Fibroblast of skin of left biceps (primary cell): ENCODE results near the gene HEY2.
A peak's percentile ranks its signal among the peaks of the same experiment; 100 is the strongest.
"Not testable (repeated sequence)": the region's sequence is repeated elsewhere in the genome, so short reads cannot be mapped to it uniquely, and the experiment has no call there.

ENCODE experiments used
- DNase-seq, 2 experiments: peaks; one replicate each; pipeline ENCODE4 v3.0.0-alpha.2; 2013; ENCODE audit warnings: low read depth in 2 of 2

HEY2 gene

DNA sequence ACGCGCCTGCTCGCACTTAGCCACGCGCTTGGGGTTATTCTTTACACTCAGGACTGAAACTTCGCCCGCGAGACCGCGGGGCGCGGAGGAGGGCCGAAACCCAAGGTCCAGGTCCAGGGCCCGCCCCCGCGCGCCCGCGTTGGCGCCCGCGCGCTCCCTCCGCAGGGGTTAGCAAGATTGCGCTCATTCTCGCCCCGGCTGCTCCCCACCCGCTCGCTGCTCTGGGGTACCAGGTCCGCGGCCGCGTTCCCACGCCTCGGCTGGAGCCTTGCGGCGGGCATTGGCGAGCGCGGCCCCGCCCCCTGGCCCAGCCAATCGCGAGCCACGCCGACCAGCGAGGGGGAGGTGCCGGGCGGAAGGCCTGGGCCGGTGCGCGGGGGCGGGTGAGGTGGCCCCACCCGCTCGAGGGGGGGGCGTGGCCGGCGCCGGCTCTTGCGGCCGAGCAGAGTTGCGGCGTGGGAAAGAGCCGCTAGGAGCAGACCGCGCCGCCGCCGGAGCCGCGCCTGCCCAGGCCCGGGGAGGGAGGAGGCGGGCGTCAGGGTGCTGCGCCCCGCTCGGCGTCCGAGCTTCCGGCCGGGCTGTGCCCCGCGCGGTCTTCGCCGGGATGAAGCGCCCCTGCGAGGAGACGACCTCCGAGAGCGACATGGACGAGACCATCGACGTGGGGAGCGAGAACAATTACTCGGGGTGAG is at the start of gene HEY2:
Gene HEY2 (plus strand): TSS at position 460 of the 692 bp plus-strand sequence. CDS start 145 bp downstream, at position 605.
- DNase-seq = peak; percentile 52 to 71

DNA sequence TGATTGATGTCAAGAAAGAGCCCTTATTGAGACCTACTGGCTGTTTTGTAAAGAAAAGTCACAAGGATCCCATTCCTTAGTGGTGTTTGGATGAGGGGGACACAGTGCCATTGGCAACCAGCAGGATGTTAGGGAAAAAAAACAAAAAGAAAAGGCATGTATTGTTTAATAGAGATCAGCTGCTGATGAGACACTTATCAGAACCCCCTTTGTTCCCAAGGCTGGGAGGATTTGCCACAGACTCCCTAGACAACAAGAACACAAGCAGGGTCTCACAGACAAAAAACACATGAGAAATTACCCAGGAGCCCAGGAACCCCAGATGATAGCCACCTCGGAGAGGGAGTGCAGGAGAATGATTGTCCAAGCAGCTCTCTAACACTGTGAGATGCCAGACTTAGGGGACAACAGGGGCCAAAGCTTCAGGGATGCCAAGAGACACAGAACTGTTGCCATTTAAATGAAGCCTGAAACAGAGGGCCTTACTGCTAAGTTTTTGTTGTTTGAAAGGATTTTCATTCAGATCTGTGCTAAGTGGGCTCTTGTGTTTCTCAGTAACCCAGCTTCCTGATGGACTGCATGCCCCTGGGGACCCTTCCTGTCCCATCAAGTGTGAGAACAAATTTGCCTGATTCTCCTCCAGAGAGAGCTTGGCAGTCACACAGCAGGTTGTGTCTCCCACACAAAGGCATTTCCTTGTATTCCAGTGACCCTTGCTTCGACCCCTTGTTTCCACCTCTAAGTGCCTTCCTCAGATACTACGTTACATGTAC is 48.7 kb upstream of the HEY2 start:
- DNase-seq = no peak

DNA sequence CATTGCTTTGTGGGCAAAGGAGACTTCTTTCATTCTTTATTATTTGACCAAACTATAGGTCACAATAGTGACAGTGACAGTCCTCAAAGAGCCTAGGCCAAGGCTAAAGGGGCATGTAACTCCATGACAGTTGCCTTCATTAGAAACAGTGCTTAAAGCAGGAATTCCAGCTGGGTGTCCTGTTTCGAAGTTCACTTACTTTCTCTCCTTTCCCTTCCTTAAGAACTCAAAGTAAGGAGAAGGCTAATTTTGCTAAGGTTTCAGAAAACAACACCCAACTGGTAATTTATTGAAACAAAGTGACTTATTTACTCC is 48.1 kb upstream of the HEY2 start:
- no peak for DNase-seq

DNA sequence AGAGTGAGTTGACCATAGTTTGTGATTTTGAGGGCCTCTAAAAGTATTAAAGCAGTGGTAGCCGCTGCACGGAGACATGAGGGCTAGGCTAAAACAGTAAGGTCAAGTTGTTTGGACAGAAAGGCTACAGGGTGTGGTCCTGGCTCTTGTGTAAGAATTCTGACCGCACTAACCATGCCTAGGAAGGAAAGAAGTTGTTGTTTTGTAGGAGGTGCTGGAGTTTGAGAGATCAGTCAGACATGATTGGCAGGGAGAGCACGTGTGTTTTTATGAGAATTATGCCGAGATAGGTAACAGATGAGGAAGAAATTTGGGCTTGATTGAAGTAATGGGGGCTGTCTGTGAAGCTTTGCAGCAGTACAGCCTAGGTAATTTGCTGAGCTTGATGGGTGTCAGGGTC is 45.5 kb upstream of the HEY2 start:
- DNase-seq = not testable (repeated sequence)

DNA sequence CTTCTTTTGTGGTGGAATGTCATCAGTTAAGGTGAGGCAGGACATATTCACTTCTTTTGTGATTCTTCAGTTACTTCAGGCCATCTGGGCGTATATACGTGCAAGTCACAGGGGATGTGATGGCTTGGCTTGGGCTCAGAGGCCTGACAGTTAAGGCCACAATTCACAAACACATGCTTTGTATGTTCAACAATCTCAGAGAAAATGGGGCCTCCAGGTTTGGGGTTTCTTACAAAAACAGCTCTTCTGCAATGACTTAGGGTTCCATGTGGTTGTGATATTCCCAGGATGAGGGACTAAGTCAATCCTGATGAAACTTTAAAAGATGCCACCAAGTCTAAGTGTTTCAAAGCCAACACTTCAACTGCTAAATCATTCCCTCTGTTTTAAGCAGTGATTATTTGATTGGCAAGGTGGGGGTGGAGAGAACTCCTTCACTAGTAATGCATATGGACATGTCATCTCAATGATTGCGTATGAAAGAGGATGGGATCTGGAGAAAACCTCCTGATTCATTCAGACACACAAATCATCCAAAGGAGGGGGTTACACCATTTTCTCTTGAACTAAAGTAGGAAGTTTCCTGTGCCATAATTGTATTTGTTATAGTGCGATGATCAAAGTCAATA is 41.7 kb upstream of the HEY2 start:
- DNase-seq = no peak

DNA sequence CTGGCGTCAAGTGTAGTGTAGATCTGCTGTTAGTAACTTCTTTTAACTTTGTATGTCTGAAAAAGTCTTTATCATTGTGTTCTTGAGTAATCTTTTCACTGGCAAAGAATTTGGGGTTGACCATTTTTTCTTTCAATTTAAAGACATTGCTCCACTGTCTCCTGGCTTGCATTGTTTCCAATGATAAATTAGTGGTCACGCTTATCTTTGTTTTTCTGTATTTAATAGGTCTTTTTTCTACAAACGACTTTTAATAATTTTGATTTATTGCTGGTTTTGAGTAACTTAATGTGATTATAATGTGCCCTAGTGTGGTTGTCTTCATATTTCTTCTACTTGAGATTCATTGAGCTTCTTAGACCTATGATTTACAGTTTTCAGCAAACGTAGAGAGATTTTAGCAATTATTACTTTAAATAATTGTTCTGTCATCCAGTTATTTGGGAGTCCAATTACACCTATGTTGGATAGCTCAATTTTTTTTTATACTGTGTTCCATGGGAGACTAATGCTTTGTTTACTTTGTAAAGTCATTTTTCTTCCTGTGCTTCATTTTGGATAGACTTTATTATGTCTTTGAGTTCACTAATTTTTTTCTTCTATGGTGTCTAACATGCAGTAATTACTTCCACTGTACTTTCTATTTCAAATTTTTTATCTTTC is 38.3 kb upstream of the HEY2 start:
- DNase-seq = no peak

DNA sequence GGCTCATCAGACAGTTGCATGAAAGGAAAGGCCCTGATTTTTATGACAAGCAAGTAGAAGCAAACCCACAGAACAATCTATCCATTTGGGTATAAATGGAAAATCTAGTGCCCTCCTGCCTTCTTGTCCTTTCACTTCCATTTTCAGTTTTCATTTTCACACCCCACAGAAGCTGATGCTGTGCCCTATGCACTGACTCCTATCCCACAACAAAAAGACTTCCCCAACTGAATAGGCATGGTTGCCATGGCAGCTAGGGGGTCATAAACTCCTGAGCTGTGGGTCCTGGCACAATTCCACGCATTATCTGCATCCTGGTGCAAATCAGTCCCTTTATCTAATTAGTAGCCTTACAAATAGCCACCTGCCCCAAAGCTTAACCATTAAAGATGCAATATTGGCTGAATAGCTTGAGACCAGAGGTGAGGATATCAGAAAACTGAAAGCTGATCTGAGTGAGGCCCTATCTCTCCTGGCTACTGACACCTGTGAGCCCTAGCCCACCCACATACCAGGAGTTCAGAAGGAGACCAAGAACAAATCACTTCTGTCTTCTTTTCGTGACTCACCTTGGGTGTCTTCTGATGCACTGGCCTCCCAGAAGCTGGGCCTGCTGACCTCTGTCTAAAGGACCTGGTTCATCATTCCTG is 34.9 kb upstream of the HEY2 start:
- DNase-seq = no peak

DNA sequence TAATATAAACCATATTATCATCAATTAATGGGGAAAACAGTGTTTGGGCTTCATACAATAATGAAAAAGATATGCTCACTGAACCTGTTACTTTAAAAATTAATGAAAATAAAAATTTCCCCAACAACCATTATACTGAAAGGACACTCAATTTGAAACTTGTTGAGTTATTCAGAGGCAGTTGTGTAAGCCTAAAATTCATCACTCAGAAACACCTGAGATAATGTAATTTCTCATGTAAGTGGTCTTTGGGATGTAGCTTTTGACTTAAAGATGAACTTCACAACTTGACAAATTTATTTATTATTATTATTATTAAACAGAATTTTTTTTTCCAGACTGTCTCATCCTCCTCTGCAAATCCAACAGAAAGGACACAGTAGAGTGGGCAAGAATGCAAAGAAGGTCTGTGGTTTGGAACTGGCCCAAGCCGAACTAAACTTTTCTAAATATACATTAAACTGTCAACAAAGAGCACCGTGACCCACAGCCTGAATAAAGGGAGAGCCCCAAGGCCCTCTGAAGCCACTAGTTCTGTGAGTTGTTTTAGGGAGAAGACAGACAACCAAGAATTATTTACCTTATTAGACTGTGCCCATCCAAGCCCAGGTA is 32.2 kb upstream of the HEY2 start:
- DNase-seq = no peak

DNA sequence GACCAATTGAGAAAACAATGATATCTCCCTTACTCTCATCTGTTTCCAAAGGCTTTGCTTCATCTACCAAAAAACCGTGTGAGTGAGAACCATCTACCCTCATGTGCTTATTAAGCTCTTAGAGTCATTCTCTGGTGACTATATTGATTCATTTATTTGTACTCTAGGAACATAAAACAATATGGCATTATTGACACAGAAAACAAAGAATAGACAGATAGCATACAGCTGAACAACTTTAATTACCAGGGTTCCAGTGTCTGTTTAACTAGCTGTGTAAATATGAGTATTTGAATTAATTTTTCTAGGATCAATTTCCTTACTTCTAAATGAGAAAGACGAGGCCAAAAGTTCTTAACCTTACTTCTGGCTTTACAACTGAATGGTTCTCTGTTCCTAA is 31.3 kb upstream of the HEY2 start:
- no peak for DNase-seq

DNA sequence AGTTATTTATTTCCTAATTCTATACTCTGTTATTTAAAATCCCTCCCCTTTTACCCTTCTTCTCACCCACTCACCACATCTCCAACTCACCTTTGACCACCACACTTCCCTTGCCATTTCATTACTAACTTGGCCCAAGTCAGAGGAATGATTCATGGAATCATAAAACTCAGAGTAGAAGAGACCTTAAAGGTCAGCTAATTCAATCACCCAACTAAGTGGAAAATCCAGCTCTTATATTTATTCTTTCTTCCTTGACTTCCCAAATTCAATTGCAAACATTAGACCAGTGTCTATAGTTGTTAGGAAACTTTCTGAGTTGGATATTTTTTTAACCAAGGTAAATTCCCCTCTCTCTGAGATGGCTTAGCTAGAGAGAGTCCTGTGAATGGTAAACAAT is 26.5 kb upstream of the HEY2 start:
- no peak for DNase-seq

DNA sequence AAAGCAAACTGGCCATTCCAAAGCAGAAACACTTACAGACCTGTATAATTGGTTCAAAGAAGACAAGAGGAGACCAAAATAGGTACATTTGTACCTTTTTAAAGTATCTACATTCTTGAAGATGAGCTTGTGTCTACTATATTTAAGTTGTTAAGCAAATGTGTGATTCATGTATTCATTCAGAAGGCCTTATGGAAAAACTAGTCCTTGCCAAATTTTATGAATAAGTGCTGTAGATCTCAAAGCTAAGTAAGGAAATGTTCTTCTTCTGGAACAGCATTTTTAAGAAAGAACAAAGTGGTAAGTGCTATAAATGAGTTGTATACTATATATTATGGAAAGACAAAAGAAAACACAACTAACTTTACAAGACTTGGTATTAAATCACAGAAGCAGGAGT is 22.2 kb upstream of the HEY2 start:
- no peak for DNase-seq

DNA sequence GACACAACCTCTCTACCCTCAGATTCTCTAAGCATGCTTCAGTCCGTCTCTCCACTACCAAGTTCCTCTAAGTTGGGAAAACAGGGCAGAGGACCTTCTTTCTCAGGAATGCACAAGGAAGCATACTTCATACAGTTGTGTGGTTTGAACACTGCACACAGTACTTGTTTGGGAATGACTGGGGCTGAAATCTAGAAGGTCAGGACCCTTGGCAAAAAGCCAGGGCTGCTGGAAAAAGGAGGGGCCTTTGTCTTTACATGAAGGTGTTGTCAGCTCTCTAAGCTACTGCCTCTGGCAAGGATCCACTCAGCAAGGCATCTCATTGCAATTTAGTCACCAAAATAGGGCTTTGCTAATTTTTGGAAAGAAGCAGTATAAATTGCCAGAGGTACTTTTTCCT is 20.7 kb upstream of the HEY2 start:
- no peak for DNase-seq

DNA sequence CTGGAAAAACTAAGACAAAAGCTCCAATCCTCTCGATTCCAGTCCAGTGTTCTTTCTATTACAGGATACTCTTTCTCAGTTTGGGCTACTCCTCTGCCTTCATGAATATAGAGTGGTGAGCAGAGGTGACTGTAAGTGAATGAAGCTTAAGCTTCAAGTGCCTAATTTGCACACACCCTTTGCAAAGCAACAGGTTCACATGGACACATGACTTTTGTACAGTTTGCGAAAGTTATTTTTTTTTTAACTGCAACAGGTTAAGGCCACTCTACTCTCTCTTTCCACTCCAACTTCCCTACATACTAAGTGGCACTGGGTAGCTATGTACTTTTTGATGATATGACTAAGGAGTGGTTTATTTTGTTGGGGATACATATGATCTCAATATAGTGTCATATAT is 19.4 kb upstream of the HEY2 start:
- DNase-seq = no peak

DNA sequence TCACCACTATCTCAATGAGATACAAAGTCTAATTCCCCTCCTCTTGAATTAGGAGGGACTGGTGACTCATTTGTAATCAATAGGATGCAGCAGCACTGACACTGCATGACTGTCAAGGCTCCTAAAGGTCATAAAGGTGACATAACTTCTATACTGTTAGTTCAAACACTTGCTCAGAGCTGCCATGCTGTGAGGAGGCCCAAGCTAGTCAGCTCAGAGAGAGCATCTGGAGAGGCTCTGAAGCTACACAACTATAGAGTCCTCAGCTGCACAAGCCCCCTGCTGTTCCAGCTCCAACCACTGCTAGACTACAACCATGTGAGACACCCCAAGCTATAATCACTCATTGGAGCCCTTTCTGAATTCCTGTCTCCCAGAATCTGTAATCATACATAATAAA is 17.0 kb upstream of the HEY2 start:
- no peak for DNase-seq

DNA sequence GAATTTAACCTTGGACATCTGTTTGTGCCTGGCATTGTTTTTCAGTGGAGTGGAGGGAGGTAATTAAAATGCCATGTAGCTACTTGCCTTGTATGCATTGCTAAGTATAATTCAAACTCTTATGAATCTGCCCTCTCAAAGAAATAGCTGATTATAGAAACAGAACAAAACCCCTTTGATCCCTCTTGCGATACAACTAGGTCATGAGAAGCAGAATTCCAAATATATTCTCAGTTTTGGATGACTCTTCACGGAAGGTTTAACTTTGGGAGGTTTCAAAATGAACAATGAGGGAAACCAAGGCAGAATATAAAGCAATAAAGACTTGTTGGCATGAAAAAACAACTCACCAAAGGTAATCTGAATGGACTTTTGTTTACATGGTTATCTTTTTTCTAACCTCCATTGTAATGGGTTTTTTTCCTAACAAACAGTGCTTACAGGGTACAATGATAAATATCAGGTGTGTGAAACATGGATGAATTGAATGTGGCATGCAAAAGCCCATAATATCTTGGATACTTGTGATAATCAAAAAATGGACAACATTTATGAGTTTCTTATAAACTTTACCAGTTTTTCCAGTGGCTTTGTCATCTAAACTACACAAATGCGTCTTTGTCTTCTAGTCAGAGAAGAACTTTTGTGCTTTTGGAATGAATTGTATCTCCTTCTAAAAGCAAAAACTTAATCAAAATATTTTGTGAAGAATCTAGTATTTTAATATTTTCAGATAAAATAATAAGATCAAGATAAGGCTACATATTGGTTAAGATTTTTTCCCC is 15.7 kb upstream of the HEY2 start:
- DNase-seq = no peak

DNA sequence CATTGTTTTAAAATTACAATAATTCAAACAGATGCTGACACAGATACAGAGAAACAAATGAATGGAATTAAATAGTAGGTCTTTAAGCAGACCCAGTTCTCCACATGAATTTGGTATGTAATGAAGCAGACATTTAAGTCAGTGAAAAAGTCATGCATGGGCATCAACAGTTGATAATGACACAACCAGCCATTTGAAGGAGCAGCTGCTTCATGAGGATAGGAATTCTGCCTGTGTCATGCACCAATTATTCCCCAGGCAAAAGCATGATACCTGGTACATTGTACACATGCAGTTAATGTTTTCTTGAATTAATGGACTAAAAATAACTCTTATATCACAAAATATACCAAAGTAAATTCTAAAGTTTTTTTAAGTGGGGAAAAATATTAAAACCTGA is 11.2 kb upstream of the HEY2 start:
- no peak for DNase-seq

DNA sequence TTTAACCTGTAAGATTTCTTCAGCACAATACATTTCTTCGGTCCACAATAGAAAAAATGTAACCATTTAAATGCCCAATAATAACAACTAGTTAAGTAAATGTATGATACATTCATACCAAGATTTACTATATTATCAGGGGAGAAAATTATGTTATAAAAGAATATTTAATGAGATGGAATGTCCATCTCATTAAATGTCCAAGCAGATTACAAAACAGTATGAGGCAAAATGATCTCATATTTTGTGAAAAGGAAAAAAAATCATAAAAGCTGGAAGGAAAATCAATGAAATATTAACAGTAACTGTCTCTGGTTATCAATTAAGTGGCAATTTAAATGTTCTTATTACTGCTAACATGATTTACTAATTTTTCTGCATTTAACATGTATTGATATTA is 10.1 kb upstream of the HEY2 start:
- DNase-seq = no peak

DNA sequence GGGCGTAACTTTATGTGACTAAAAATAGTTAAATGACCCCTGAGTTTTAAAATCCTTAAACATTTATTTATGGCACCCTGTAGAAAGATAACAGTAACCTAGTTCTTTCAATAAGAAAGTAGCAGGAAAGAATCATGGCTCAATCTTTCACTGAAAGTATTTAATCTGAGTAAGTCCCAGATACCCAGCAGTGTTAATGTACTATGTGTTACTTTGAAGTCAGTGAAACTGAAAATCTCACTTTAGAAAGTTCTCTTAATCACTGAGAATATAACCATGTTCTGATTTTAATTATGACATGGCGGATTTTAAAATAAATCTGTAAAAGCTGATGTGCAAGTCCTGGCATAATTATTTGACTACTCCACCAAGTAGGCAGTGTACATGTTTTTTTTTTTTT is 8.1 kb upstream of the HEY2 start:
- no peak for DNase-seq

DNA sequence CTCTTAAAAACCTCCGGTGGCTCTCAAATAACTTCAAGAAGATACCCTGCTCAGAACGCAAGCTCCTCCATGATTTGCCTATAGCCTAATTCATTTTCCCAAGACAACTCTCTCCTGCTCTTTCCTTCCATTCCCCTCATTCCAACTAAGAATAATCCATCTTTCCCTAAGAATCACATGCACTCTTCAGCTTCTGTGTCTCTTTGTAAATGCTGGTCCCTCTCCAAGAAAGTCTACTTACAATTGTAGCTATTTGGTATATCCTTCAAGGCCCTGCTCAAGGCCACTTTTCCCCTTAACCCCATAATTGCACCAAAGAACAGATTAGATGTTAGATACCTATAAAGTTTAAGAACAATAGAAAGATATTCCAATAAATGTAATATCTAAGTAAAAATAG is 7.4 kb upstream of the HEY2 start:
- DNase-seq = no peak

DNA sequence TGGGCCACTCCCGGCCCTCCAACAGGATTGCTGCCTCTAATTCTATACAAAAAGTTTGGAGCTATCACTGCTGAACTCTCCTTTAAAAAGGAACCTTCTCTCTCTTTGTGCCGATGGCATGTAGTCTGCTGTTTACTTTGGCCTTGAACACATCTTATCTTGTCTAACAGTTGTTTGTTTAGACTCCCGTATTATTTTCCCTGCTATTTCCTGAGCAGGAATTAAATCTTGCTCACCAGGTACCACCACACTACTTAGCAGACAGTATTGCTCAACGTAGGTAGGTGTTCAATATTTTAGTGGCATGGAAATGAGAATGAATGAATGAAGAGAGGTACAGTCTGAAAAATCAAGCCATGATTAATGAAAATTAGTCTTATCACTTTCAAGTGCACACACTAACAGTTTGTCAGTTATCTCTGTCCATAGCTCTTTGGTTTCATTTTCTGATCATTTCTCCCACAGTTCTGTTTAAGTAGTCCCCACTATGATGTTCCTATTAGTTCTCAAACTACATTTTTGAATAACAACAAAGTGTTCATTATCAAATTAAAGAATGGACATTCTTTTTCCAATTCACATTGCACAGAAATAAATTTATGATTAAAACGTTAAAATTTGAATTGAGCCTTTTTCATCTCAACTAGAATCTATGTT is 6.8 kb upstream of the HEY2 start:
- no peak for DNase-seq
